Fibroblast of the aortic adventitia (primary cell): ENCODE measurements around the gene SPINK8. TPM values are rescaled to one million over a fixed set of nuclear protein-coding genes. Genes with fewer than 3 reads are reported as not detected.
A peak's percentile ranks its signal among the peaks of the same experiment; 100 is the strongest.
"Not testable (repeated sequence)": the region's sequence is repeated elsewhere in the genome, so short reads cannot be mapped to it uniquely, and the experiment has no call there.

Experiments
- DNase-seq: peaks from one replicate; pipeline ENCODE4 v3.0.0-alpha.2; 2010; ENCODE audit warnings: low read depth
- H3K4me3 ChIP-seq: 2 replicates; pipeline ENCODE4 v1.5.1; 2011; ENCODE audit warnings: low read depth, mild to moderate bottlenecking, control low read depth, low read length, moderate library complexity
- CTCF ChIP-seq: IDR thresholded peaks from 2 replicates; pipeline ENCODE4 v1.5.1; 2011; ENCODE audit warnings: mild to moderate bottlenecking, low read length, control low read depth, inconsistent platforms; ENCODE audit not compliant: insufficient read depth
- total RNA-seq: library from RNA; depleted of rRNA; stranded (reverse); fragments of >200 nt; gene quantifications from 2 replicates; pipeline ENCODE4 v1.2.3, GENCODE V29; 2012; ENCODE audit warnings: low replicate concordance

The SPINK8 gene
- total RNA-seq, 1 donor, result not detected

- H3K4me3 ChIP-seq, result no peak overlapping the region
- DNase-seq, result no peak
- no peak for TF ChIP-seq CTCF
These were observed 54.4 kb downstream of the SPINK8 start for GRCh38 chr3:48278884-48279559.

DNA sequence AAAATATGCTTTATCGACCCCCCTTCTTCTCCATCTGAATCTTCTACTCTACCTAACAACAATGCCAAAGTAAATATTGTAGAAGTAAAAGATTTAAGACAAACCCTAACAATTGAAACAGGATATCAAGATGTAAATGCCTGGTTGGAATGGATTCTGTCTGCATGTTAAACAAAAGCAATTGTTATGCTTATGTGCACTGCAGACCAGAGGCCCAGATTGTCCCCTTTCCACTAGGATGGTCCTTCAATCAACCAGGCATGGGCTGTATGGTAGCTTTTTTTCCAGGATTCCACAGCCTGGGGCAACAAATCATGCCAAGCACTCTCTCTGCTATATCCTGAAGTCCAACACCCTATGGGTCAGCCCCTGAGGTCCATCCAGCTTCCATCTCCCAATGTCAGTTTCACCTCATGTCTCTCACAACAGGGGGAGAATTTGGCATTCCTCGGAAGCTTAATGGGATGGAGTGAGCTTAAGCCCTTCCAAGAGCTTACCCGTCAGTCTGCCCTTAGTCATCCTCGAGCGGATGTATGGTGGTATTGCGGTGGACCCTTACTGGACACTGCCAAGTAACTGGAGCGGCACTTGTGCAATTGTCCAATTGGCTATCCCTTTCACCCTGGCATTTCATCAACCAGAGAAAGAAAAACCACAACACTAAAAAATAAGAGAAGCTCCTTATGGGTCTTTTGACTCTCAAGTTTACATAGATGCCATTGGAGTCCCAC lies 56.4 kb downstream of the SPINK8 start:
- no peak overlapping the region for H3K4me3 ChIP-seq
- DNase-seq, result no peak
- no peak for TF ChIP-seq CTCF

GRCh38 chr3:48275287-48276027 lies 58.0 kb downstream of the SPINK8 start:
- peak; percentile 11 for DNase-seq
- no peak overlapping the region for H3K4me3 ChIP-seq
- TF ChIP-seq CTCF, result no peak

DNA sequence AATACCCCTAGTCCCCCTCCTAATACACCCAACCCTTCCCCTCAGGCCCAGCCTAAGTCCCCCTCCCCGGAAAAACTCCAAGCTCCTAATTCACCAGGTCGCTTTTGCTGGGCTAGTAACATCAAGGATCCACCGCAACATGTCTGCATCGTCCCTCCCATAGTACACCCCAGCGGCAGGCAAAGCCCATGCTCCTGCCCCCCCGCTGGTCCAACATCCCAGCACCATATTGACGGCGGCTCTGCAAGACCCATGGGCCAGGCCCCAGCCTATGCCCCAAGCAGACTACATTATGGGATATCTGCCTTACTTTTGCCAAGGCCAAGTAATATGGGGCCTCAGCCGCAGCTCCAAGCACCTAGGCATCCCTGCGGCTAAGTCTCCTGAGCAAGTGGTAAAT lies 59.0 kb downstream of the SPINK8 start:
- no peak overlapping the region for H3K4me3 ChIP-seq
- no peak for DNase-seq
- no peak for TF ChIP-seq CTCF

DNA sequence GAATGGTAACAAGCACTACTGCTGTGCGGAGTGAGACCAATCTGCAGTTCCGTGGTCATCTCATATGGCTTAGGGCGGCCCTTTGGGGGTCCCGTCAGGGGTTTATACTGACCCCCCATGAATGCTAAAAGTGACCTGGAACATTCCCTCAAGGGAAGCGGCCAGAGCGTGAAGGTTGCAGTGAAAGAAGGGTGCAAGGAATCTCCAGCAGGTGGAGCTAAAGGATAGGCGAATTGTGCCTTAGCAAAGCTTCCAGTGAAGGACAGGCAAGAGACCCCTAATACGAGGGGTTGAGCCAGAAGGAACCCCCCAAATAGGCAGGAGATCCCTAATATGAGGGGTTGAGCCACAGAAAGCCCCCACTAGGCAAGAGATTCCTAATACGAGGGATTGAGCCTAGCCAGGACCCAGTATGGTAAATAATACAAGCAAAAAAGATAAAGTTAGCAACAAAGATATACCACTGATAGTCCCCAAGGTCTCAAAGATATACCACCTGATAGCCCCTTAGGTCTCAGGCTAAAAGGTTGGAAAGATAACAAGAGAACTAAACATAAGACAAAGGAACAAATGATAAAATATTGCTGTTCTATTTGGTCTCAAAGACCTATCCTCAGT lies 59.8 kb downstream of the SPINK8 start:
- DNase-seq, result peak; percentile 77
- peak; percentile 88 for TF ChIP-seq CTCF
- no peak overlapping the region for H3K4me3 ChIP-seq

DNA sequence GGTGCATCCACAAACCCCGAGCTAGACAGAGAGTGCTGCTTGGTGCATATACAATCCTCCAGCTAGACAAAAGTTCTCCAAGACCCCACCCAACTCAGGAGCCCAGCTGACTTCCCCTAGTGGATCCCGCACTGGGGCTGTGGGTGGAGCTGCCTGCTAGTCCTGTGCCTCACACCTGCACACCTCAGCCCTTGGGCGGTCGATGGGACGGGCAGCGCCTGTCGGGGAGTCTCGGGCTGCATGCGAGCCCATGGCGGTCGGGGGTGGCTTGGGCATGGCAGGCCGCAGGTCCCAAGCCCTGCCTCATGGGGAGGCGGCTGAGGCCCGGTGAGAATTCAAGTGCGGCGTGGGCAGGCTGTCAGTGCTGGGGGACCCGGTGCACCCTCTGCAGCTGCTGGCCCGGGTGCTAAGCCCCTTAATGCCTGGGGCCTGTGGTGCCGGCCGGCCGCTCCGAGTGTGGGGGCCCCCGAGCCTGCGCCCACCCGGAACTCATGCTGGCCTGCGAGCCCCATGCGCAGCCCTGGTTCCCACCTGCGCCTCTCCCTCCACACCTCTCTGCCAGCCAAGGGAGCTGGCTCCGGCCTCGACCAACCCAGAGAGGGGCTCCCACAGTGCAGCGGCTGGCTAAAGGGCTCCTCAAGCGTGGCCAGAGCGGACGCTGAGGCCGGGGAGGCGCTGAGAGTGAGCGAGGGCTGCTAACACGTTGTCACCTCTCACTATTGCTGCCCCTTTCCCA lies 61.5 kb downstream of the SPINK8 start:
- no peak overlapping the region for H3K4me3 ChIP-seq
- no peak for TF ChIP-seq CTCF
- no peak for DNase-seq

DNA sequence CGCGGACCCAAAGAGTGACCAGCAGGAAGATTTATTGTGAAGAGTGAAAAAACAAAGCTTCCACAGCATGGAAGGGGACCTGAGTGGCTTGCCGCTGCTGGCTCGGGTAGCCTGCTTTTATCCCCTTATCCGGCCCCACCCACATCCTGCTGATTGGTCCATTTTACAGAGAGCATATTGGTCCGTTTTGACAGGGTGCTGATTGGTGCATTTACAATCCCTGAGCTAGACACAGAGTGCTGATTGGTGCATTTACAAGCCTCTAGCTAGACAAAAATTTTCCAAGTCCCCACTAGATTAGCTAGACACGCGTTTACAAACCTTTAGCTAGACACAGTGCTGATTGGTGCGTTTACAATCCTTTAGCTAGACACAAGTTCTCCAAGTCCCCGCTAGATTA lies 62.2 kb downstream of the SPINK8 start:
- H3K4me3 ChIP-seq, DNase-seq: not testable (repeated sequence)
